HepG2 (cell line): ENCODE data around the gene CAT. TPM values are rescaled to one million over a fixed set of nuclear protein-coding genes. Genes with fewer than 3 reads are reported as not detected.
A peak's percentile ranks its signal among the peaks of the same experiment; 100 is the strongest.

ENCODE experiments used
- ATAC-seq: fragments of 200-7000 bp; cut with Tn5 transposase; 3 replicates; pipeline ENCODE4 v1.9.1; 2020; ENCODE audit warnings: mild to moderate bottlenecking, moderate library complexity
- BruUV-seq: library from RNA; stranded (reverse); fragments of 400-500 nt; replicated peaks from 2 replicates; lab custom pipeline; 2021; lab: Mats Ljungman, UMichigan
- CTCF ChIA-PET: fragments of 300-600 bp; formaldehyde crosslinking; extraction: SDS; loops from one replicate; lab custom pipeline; 2021; ENCODE audit warnings: low total read pairs, inconsistent platforms, low intra/inter-chr PET ratio; lab: Yijun Ruan, JAX
- POLR2A ChIA-PET: fragments of 350-600 bp; sonication (Branson Sonifier 250); formaldehyde crosslinking; loops from one replicate; lab custom pipeline; 2020; ENCODE audit warnings: antibody characterized with exemption, inconsistent platforms; lab: Yijun Ruan, JAX
- DNase-seq: peaks from one replicate; pipeline ENCODE4 v3.0.0-alpha.2; 2015; ENCODE audit warnings: low spot score
- FAIRE-seq: peaks from 3 replicates; lab custom pipeline; 2011; peaks lifted over from hg19 to GRCh38; lab: Jason Lieb, UNC
- H2AFZ ChIP-seq: one replicate; pipeline ENCODE4 v1.6.1; 2011; ENCODE audit warnings: low read length, inconsistent platforms
- H3K27ac ChIP-seq: fragments of 300-600 bp; 3 replicates; pipeline ENCODE4 v1.8.0; 2011; ENCODE audit warnings: mixed run types, mild to moderate bottlenecking, mixed read lengths, low read length, inconsistent platforms; ENCODE audit not compliant: insufficient read depth; ENCODE audit errors: extremely low read length
- H3K27me3 ChIP-seq, 2 experiments: fragments of 200-600 bp in 1 of 2; 2 replicates in 1 of 2; 3 replicates in 1 of 2; pipeline versions ENCODE4 v1.6.0 to v1.8.0; 2011; ENCODE audit warnings: low read length in 2 of 2, mild to moderate bottlenecking in 2 of 2, moderate library complexity in 2 of 2, inconsistent platforms in 1 of 2; ENCODE audit not compliant: insufficient read depth in 2 of 2, control insufficient read depth in 1 of 2
- H3K36me3 ChIP-seq, 2 experiments: fragments of 200-600 bp in 1 of 2; replicated peaks in 1 of 2; 2 replicates in 1 of 2; 3 replicates in 1 of 2; pipeline versions ENCODE4 v1.5.1 to v1.8.0; 2011; ENCODE audit warnings: low read length in 2 of 2, inconsistent platforms in 1 of 2; ENCODE audit not compliant: insufficient read depth in 2 of 2, control insufficient read depth in 1 of 2
- H3K4me1 ChIP-seq: 2 replicates; pipeline ENCODE4 v1.5.1; 2012; ENCODE audit warnings: low read length, inconsistent platforms; ENCODE audit not compliant: insufficient read depth
- H3K4me2 ChIP-seq: 2 replicates; pipeline ENCODE4 v1.6.0; 2011; ENCODE audit warnings: low read depth, low read length, inconsistent platforms
- H3K4me3 ChIP-seq, 3 experiments: fragments of 200-600 bp in 1 of 3; sonication (generic), shearing (Covaris generic) in 1 of 3; replicated peaks in 1 of 3; 2 replicates each; pipeline ENCODE4 v1.5.1; 2011 to 2016; ENCODE audit warnings: low read length in 3 of 3, inconsistent platforms in 2 of 3, low read depth in 2 of 3, mild to moderate bottlenecking in 2 of 3, control low read depth in 1 of 3, mixed read lengths in 1 of 3; ENCODE audit not compliant: insufficient read depth in 1 of 3
- H3K79me2 ChIP-seq: one replicate; pipeline ENCODE4 v1.6.1; 2011; ENCODE audit warnings: low read length, inconsistent platforms; ENCODE audit not compliant: insufficient read depth
- H3K9ac ChIP-seq: 2 replicates; pipeline ENCODE4 v1.6.0; 2011; ENCODE audit warnings: mild to moderate bottlenecking, low read depth, low read length, inconsistent platforms; ENCODE audit not compliant: insufficient read depth
- H3K9me3 ChIP-seq: 2 replicates; pipeline ENCODE4 v1.5.1; 2012; ENCODE audit warnings: mild to moderate bottlenecking, low read length
- H4K20me1 ChIP-seq: 2 replicates; pipeline ENCODE4 v1.6.0; 2011; ENCODE audit warnings: inconsistent platforms, mild to moderate bottlenecking, low read length, moderate library complexity; ENCODE audit not compliant: insufficient read depth
- IKZF4 ChIP-seq: sonication (generic); formaldehyde crosslinking; IDR thresholded peaks from 2 replicates; pipeline ENCODE4 v1.5.1; 2020; ENCODE audit warnings: borderline replicate concordance, mild to moderate bottlenecking, low read depth, missing genetic modification reagents; ENCODE audit errors: not compliant biosample characterization
- ZFP82 ChIP-seq: sonication (generic); formaldehyde crosslinking; IDR thresholded peaks from 2 replicates; pipeline ENCODE4 v1.5.1; 2020; ENCODE audit warnings: mild to moderate bottlenecking, missing genetic modification reagents, borderline replicate concordance
- ZNF704 ChIP-seq: sonication (generic); formaldehyde crosslinking; IDR thresholded peaks from 2 replicates; pipeline ENCODE4 v1.8.1; 2023; ENCODE audit warnings: mild to moderate bottlenecking, inconsistent platforms, moderate library complexity, missing genetic modification reagents, borderline replicate concordance
- WGBS: methylation state at CpG from one replicate; pipeline ENCODE4 v1.1.6; 2017; ENCODE audit warnings: low lambda C conversion rate; 5-methylcytosine and 5-hydroxymethylcytosine counted together
- in situ Hi-C: cut with HindIII; loops from 2 replicates; pipeline ENCODE4 v1.10.0; 2017; ENCODE audit warnings: low pct_unique_long_range_greater_than_20kb; ENCODE audit not compliant: extremely low pct_ligation_motif_present
- intact Hi-C: fragments of 100-400 bp; cut with micrococcal nuclease; formaldehyde crosslinking; loops from one replicate; pipeline ENCODE4 v1.10.0; 2022; ENCODE audit not compliant: unreplicated experiment
- polyA plus RNA-seq, 8 experiments: library from polyadenylated mRNA; depleted of rRNA in 3 of 8; stranded (reverse) in 7 of 8; unstranded in 1 of 8; fragments of >200 nt; fragmentation: Illumina TruSeq in 4 of 8; extraction: Trizol in 4 of 8; gene quantifications; 2 replicates each; pipeline versions ENCODE4 v1.2.1 to v1.2.3, GENCODE V29; 2011 to 2016; ENCODE audit warnings: low read depth in 4 of 8, missing spikeins in 1 of 8, mixed read lengths in 1 of 8; ENCODE audit not compliant: insufficient read depth in 1 of 8
- total RNA-seq, 5 experiments: library from RNA; depleted of rRNA; stranded (reverse); fragments of >200 nt; fragmentation: Illumina TruSeq; extraction: Trizol; gene quantifications; 2 replicates each; pipeline ENCODE4 v1.2.3, GENCODE V29; 2016; ENCODE audit warnings: low read depth in 1 of 5

CAT gene
- total and polyA plus RNA-seq, 2 of the 13 experiments (the other 11 are each of a cell fraction or from before 2014, with no cell fraction given), result 107 to 136 TPM

GRCh38 chr11:34464591-34465051 lies 25.9 kb downstream of the CAT start:
- DNase-seq (no peak), FAIRE-seq (no peak)
- H3K27me3 ChIP-seq, result no peaks in the 10 kb centered on the region
- intact Hi-C loops (loop anchor here (5.0 to 10.0 kb wide), 2 partner anchors 290 to 467 kb away; no protein-coding TSS in a partner anchor), in situ Hi-C loops (loop anchor here (5.0 kb wide), 1 partner anchor 97 kb away; no protein-coding TSS in a partner anchor)
- no peak overlapping the region for H2AFZ ChIP-seq
- peaks cover 53% of the 10 kb centered on the region for H3K4me1 ChIP-seq
- H3K27ac ChIP-seq, result no peak overlapping the region
- H3K9me3 ChIP-seq, result peaks cover 9% of the 10 kb centered on the region
- BruUV-seq, result no TSS peak
- POLR2A ChIA-PET, result no interaction called here
- H3K9ac ChIP-seq, result no peak overlapping the region
- WGBS, result 96% methylated on average over 7 of the region's 7 CpGs
- H3K4me3 ChIP-seq, result no peak overlapping the region
- no peak for TF ChIP-seq ZNF704 (CRISPR knock-in tag)
- TF ChIP-seq, all 625 proteins: peak for 0
- peaks cover 16 to 59% of the 10 kb centered on the region in 2 experiments for H3K36me3 ChIP-seq
- no peak for ATAC-seq
- no peaks in the 10 kb centered on the region for H4K20me1 ChIP-seq
- no peak overlapping the region for H3K4me2 ChIP-seq
- no peaks in the 10 kb centered on the region for H3K79me2 ChIP-seq
- CTCF ChIA-PET, result no interaction called here

DNA sequence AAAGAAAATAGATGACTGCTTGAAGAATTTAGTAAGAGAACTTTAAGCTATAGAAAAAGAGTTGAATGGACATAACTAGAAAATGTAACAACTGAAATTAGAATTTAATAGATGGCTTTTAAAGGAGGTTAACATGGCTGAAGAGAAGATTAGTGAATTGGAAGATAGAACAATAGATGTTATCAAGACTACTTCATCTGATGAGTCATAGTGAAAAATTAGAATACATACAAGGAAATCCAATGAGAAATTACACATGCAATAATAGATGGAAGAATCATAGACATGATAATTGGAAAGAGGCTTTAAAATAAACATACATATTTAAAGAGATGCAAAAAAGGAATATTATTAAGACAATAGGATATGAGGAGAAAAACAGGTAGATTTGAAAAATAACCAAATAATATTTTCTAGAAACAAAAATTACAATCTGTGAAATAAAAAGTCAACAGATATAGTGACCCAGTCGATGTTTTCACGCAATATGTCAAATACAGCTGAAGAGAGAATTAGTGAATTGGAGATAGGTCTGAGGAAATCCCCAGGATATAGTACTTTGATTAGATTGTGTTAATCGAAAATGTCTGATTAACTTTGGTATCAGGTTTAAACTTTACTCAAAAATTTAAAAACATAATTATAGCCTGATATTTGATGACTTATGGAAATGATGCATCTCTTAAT lies 28.2 kb downstream of the CAT start:
- no TSS peak for BruUV-seq
- DNase-seq (no peak), FAIRE-seq (no peak)
- Histone ChIP-seq H3K79me2 (no peaks in the 10 kb centered on the region), H3K4me3 (no peak overlapping the region), H3K4me2 (no peak overlapping the region), H3K4me1 (peaks cover 29% of the 10 kb centered on the region), H2AFZ (no peak overlapping the region), H3K9me3 (peaks cover 9% of the 10 kb centered on the region), H3K9ac (no peak overlapping the region), H3K36me3 (peaks cover 25 to 66% of the 10 kb centered on the region in 2 experiments)
- in situ Hi-C loops, result loop anchor here (5.0 kb wide), 1 partner anchor 100 kb away; no protein-coding TSS in a partner anchor
- ChIA-PET CTCF (interaction anchor here (0.9 to 2.8 kb wide), 3 partner anchors 100 to 293 kb away, joined by 3 to 24 read pairs (median 9); partner anchors contain the start of gene ABTB2), POLR2A (no interaction called here)
- WGBS, result 96% methylated on average over 3 of the region's 3 CpGs
- TF ChIP-seq IKZF4 (no peak), ZFP82 (peak; percentile 93)
- TF ChIP-seq, all 625 proteins: peak for 1
- Histone ChIP-seq H3K27me3 (no peaks in the 10 kb centered on the region), H4K20me1 (no peaks in the 10 kb centered on the region), H3K27ac (no peak overlapping the region)
- intact Hi-C loops, result loop anchor here (10.0 kb wide), 1 partner anchor 292 kb away; no protein-coding TSS in a partner anchor
- no peak for ATAC-seq
